Measurements from ENCODE around the gene BORCS8.

BORCS8 gene
- total RNA-seq = 3.4 to 17.1 (median 8.0) reads per million in 9 experiments

GRCh38 chr19:19192078-19192882, at the start of gene BORCS8, which contains the start of gene RFXANK:
BORCS8 (minus strand) TSS chr19:19192152; CDS start chr19:19192117, 35 bp downstream.
RFXANK (plus strand) TSS chr19:19192258; CDS start chr19:19193947, 1,689 bp downstream.
- peaks cover 27 to 29% of the 10 kb centered on the region in 2 donors for H3K4me1 Mint-ChIP-seq (ENCODE audit: low read depth in 2 of 2)
- DNase-seq (peak; percentile 97 to 98 (median 98)), ATAC-seq (replicated peaks) (peak; percentile 90)
- H3K9me3 Mint-ChIP-seq = no peaks in the 10 kb centered on the region
- H3K4me3 Mint-ChIP-seq = peak within 1 kb of the TSS; percentile 96
- peaks cover 36% of the 10 kb centered on the region for H3K36me3 Mint-ChIP-seq (ENCODE audit: insufficient read depth)
- peak within 1 kb of the TSS; percentile 99 to 100 for H3K27ac Mint-ChIP-seq
- H3K27me3 Mint-ChIP-seq = no peaks in the 10 kb centered on the region

- no peak for DNase-seq
- Mint-ChIP-seq H3K9me3 (peaks cover 0 to 2% of the 10 kb centered on the region in 2 donors), H3K27me3 (peaks cover 24 to 60% of the 10 kb centered on the region in 2 donors), H3K4me1 (ENCODE audit: low read depth in 2 of 2) (no peaks in the 10 kb centered on the region), H3K4me3 (no peak overlapping the region), H3K36me3 (ENCODE audit: insufficient read depth) (peaks cover 3% of the 10 kb centered on the region), H3K27ac (no peak overlapping the region)
- no peak for ATAC-seq (replicated peaks)
These were observed 48.5 kb upstream of the BORCS8 start for GRCh38 chr19:19240476-19240875.

GRCh38 chr19:19239675-19240074, 47.7 kb upstream of the BORCS8 start:
- Mint-ChIP-seq H3K27me3 (peaks cover 22 to 52% of the 10 kb centered on the region in 2 donors), H3K4me1 (ENCODE audit: low read depth in 2 of 2) (no peaks in the 10 kb centered on the region), H3K27ac (no peak overlapping the region), H3K4me3 (no peak overlapping the region), H3K36me3 (ENCODE audit: insufficient read depth) (peaks cover 3% of the 10 kb centered on the region), H3K9me3 (peaks cover 0 to 2% of the 10 kb centered on the region in 2 donors)
- no peak for DNase-seq
- ATAC-seq (replicated peaks) = no peak

- H3K27me3 Mint-ChIP-seq = peaks cover 17 to 40% of the 10 kb centered on the region in 2 donors
- peaks cover 0 to 2% of the 10 kb centered on the region in 2 donors for H3K9me3 Mint-ChIP-seq
- no peaks in the 10 kb centered on the region for H3K36me3 Mint-ChIP-seq (ENCODE audit: insufficient read depth)
- no peak for DNase-seq
- no peaks in the 10 kb centered on the region for H3K4me1 Mint-ChIP-seq (ENCODE audit: low read depth in 2 of 2)
- no peak overlapping the region for H3K27ac Mint-ChIP-seq
- no peak overlapping the region for H3K4me3 Mint-ChIP-seq
- ATAC-seq (replicated peaks) = no peak
These were observed 46.4 kb upstream of the BORCS8 start for GRCh38 chr19:19238126-19238894.

GRCh38 chr19:19236173-19236572, 44.2 kb upstream of the BORCS8 start:
- Mint-ChIP-seq H3K4me3 (no peak overlapping the region), H3K27ac (no peak overlapping the region), H3K9me3 (peaks cover 0 to 2% of the 10 kb centered on the region in 2 donors), H3K4me1 (ENCODE audit: low read depth in 2 of 2) (no peaks in the 10 kb centered on the region), H3K27me3 (peaks cover 23 to 48% of the 10 kb centered on the region in 2 donors), H3K36me3 (ENCODE audit: insufficient read depth) (no peaks in the 10 kb centered on the region)
- DNase-seq (no peak), ATAC-seq (replicated peaks) (no peak)

GRCh38 chr19:19234220-19234816, 42.4 kb upstream of the BORCS8 start:
- Mint-ChIP-seq H3K4me1 (ENCODE audit: low read depth in 2 of 2) (no peaks in the 10 kb centered on the region), H3K36me3 (ENCODE audit: insufficient read depth) (no peaks in the 10 kb centered on the region), H3K27ac (no peak overlapping the region), H3K27me3 (peaks cover 12 to 32% of the 10 kb centered on the region in 2 donors), H3K4me3 (no peak overlapping the region), H3K9me3 (peaks cover 0 to 2% of the 10 kb centered on the region in 2 donors)
- DNase-seq (no peak), ATAC-seq (replicated peaks) (no peak)

- no peak overlapping the region for H3K27ac Mint-ChIP-seq
- no peaks in the 10 kb centered on the region for H3K36me3 Mint-ChIP-seq (ENCODE audit: insufficient read depth)
- DNase-seq (no peak), ATAC-seq (replicated peaks) (no peak)
- H3K9me3 Mint-ChIP-seq = peaks cover 0 to 2% of the 10 kb centered on the region in 2 donors
- H3K4me1 Mint-ChIP-seq (ENCODE audit: low read depth in 2 of 2) = no peaks in the 10 kb centered on the region
- peaks cover 19 to 27% of the 10 kb centered on the region in 2 donors for H3K27me3 Mint-ChIP-seq
- no peak overlapping the region for H3K4me3 Mint-ChIP-seq
These were observed 40.3 kb upstream of the BORCS8 start for GRCh38 chr19:19232261-19232721.

- Mint-ChIP-seq H3K36me3 (ENCODE audit: insufficient read depth) (no peaks in the 10 kb centered on the region), H3K4me3 (no peak overlapping the region), H3K27me3 (peaks cover 19 to 36% of the 10 kb centered on the region in 2 donors), H3K9me3 (no peaks in the 10 kb centered on the region), H3K27ac (no peak overlapping the region), H3K4me1 (ENCODE audit: low read depth in 2 of 2) (no peaks in the 10 kb centered on the region)
- DNase-seq (no peak), ATAC-seq (replicated peaks) (no peak)
These were observed 39.0 kb upstream of the BORCS8 start for GRCh38 chr19:19230999-19231398.

- Mint-ChIP-seq H3K4me1 (ENCODE audit: low read depth in 2 of 2) (peaks cover 3 to 5% of the 10 kb centered on the region in 2 donors), H3K9me3 (no peaks in the 10 kb centered on the region), H3K36me3 (ENCODE audit: insufficient read depth) (no peaks in the 10 kb centered on the region), H3K4me3 (no peak overlapping the region), H3K27ac (no peak overlapping the region), H3K27me3 (peaks cover 19 to 36% of the 10 kb centered on the region in 2 donors)
- ATAC-seq (replicated peaks) (no peak), DNase-seq (no peak)
These were observed 37.7 kb upstream of the BORCS8 start for GRCh38 chr19:19229701-19230100.

GRCh38 chr19:19227217-19227616, 35.3 kb upstream of the BORCS8 start:
- H3K36me3 Mint-ChIP-seq (ENCODE audit: insufficient read depth) = no peaks in the 10 kb centered on the region
- H3K4me1 Mint-ChIP-seq (ENCODE audit: low read depth in 2 of 2) = peaks cover 3 to 9% of the 10 kb centered on the region in 2 donors

GRCh38 chr19:19226663-19227062, 34.7 kb upstream of the BORCS8 start:
- Mint-ChIP-seq H3K9me3 (no peaks in the 10 kb centered on the region), H3K4me3 (no peak overlapping the region)
- no peak for ATAC-seq (replicated peaks)

More at GRCh38 chr19:19227217-19227616, 35.3 kb upstream of the BORCS8 start:
- DNase-seq = no peak
- Mint-ChIP-seq H3K27me3 (peaks cover 19 to 34% of the 10 kb centered on the region in 2 donors), H3K9me3 (no peaks in the 10 kb centered on the region), H3K27ac (no peak overlapping the region), H3K4me3 (no peak overlapping the region)
- no peak for ATAC-seq (replicated peaks)

GRCh38 chr19:19226204-19226603, 34.3 kb upstream of the BORCS8 start:
- Mint-ChIP-seq H3K9me3 (no peaks in the 10 kb centered on the region), H3K36me3 (ENCODE audit: insufficient read depth) (no peaks in the 10 kb centered on the region), H3K27me3 (peaks cover 13 to 26% of the 10 kb centered on the region in 2 donors), H3K27ac (no peak overlapping the region), H3K4me3 (peak overlapping the region in 1 of 2 donors; percentile 80), H3K4me1 (ENCODE audit: low read depth in 2 of 2) (peaks cover 3 to 9% of the 10 kb centered on the region in 2 donors)
- DNase-seq = no peak
- no peak for ATAC-seq (replicated peaks)

More at GRCh38 chr19:19226663-19227062, 34.7 kb upstream of the BORCS8 start:
- no peak overlapping the region for H3K27ac Mint-ChIP-seq
- no peaks in the 10 kb centered on the region for H3K36me3 Mint-ChIP-seq (ENCODE audit: insufficient read depth)
- peaks cover 14 to 29% of the 10 kb centered on the region in 2 donors for H3K27me3 Mint-ChIP-seq
- H3K4me1 Mint-ChIP-seq (ENCODE audit: low read depth in 2 of 2) = peaks cover 3 to 9% of the 10 kb centered on the region in 2 donors
- no peak for DNase-seq
